Mesenchymal stem cell (in vitro differentiated cells and primary cell): ENCODE results near the gene LIN28B.
A peak's percentile ranks its signal among the peaks of the same experiment; 100 is the strongest.
"Not testable (repeated sequence)": the region's sequence is repeated elsewhere in the genome, so short reads cannot be mapped to it uniquely, and the experiment has no call there.

Experiments
- DNase-seq: peaks from one replicate; pipeline ENCODE4 v3.0.0-alpha.2; 2013
- H2AFZ ChIP-seq: one replicate; pipeline ENCODE4 v1.6.1; 2013; ENCODE audit warnings: low read depth, mild to moderate bottlenecking, control low read depth, inconsistent platforms, low read length, moderate library complexity
- H2AK5ac ChIP-seq: 2 replicates; pipeline ENCODE4 v1.6.1; 2013; ENCODE audit warnings: low read length, moderate library complexity, mild to moderate bottlenecking, inconsistent platforms; ENCODE audit not compliant: severe bottlenecking
- H2BK120ac ChIP-seq: one replicate; pipeline ENCODE4 v1.6.1; 2013; ENCODE audit warnings: low read depth, mild to moderate bottlenecking, inconsistent platforms, low read length, moderate library complexity
- H2BK12ac ChIP-seq, 2 experiments: one replicate each; pipeline ENCODE4 v1.6.1; 2013; ENCODE audit warnings: inconsistent platforms in 2 of 2, low read length in 2 of 2, mild to moderate bottlenecking in 2 of 2, moderate library complexity in 2 of 2, control low read depth in 1 of 2
- H2BK15ac ChIP-seq: one replicate; pipeline ENCODE4 v1.6.1; 2013; ENCODE audit warnings: mild to moderate bottlenecking, low read depth, inconsistent platforms; ENCODE audit not compliant: poor library complexity, severe bottlenecking
- H2BK5ac ChIP-seq: 2 replicates; pipeline ENCODE4 v1.6.1; 2013; ENCODE audit warnings: low read depth, mild to moderate bottlenecking, low read length, control low read depth, inconsistent platforms; ENCODE audit not compliant: poor library complexity, severe bottlenecking
- H3K14ac ChIP-seq, 2 experiments: one replicate each; pipeline ENCODE4 v1.6.1; 2013; ENCODE audit warnings: inconsistent platforms in 2 of 2, low read length in 2 of 2, control low read depth in 1 of 2, mild to moderate bottlenecking in 1 of 2, moderate library complexity in 1 of 2
- H3K18ac ChIP-seq, 2 experiments: one replicate each; pipeline ENCODE4 v1.6.1; 2013; ENCODE audit warnings: inconsistent platforms in 2 of 2, low read length in 2 of 2, control low read depth in 1 of 2, low read depth in 1 of 2, mild to moderate bottlenecking in 1 of 2
- H3K23ac ChIP-seq, 2 experiments: one replicate each; pipeline ENCODE4 v1.6.1; 2013; ENCODE audit warnings: inconsistent platforms in 2 of 2, low read length in 2 of 2, mild to moderate bottlenecking in 2 of 2, moderate library complexity in 2 of 2, control low read depth in 1 of 2
- H3K27ac ChIP-seq: 2 replicates; pipeline ENCODE4 v1.5.1; 2013; ENCODE audit warnings: mild to moderate bottlenecking, moderate library complexity, low read length, control low read depth, inconsistent platforms; ENCODE audit not compliant: poor library complexity, severe bottlenecking
- H3K27me3 ChIP-seq, 2 experiments: 2 replicates each; pipeline versions ENCODE4 v1.6.1 to v1.7.0; 2013; ENCODE audit warnings: low read length in 2 of 2, mild to moderate bottlenecking in 2 of 2, moderate library complexity in 2 of 2, control low read depth in 1 of 2, inconsistent platforms in 1 of 2; ENCODE audit not compliant: control insufficient read depth in 1 of 2, insufficient read depth in 1 of 2
- H3K36me3 ChIP-seq, 2 experiments: 2 replicates each; pipeline versions ENCODE4 v1.6.1 to v1.7.0; 2013; ENCODE audit warnings: low read length in 2 of 2, control low read depth in 1 of 2, inconsistent platforms in 1 of 2, low read depth in 1 of 2, mild to moderate bottlenecking in 1 of 2; ENCODE audit not compliant: insufficient read depth in 2 of 2, control insufficient read depth in 1 of 2
- H3K4ac ChIP-seq, 2 experiments: one replicate each; pipeline ENCODE4 v1.6.1; 2013; ENCODE audit warnings: inconsistent platforms in 2 of 2, low read length in 2 of 2, mild to moderate bottlenecking in 2 of 2, moderate library complexity in 2 of 2, control low read depth in 1 of 2, low read depth in 1 of 2
- H3K4me1 ChIP-seq: 2 replicates; pipeline ENCODE4 v1.6.1; 2013; ENCODE audit warnings: low read depth, low read length, control low read depth; ENCODE audit not compliant: control insufficient read depth, insufficient read depth
- H3K4me2 ChIP-seq: 2 replicates; pipeline ENCODE4 v1.6.1; 2013; ENCODE audit warnings: low read length, mild to moderate bottlenecking, inconsistent platforms; ENCODE audit not compliant: poor library complexity, severe bottlenecking
- H3K4me3 ChIP-seq, 2 experiments: 2 replicates each; pipeline versions ENCODE4 v1.5.1 to v1.7.0; 2013; ENCODE audit warnings: low read length in 2 of 2, mild to moderate bottlenecking in 2 of 2, control low read depth in 1 of 2, low read depth in 1 of 2; ENCODE audit not compliant: insufficient read depth in 1 of 2
- H3K79me1 ChIP-seq: replicated peaks from 2 replicates; pipeline ENCODE4 v1.6.1; 2013; ENCODE audit warnings: mild to moderate bottlenecking, control low read depth, low read length, inconsistent platforms; ENCODE audit not compliant: poor library complexity, severe bottlenecking
- H3K9ac ChIP-seq: 2 replicates; pipeline ENCODE4 v1.7.0; 2013; ENCODE audit warnings: mild to moderate bottlenecking, low read length, moderate library complexity
- H3K9me3 ChIP-seq: 2 replicates; pipeline ENCODE4 v1.7.0; 2013; ENCODE audit warnings: mild to moderate bottlenecking, low read length; ENCODE audit not compliant: control insufficient read depth
- H4K8ac ChIP-seq: one replicate; pipeline ENCODE4 v1.6.1; 2013; ENCODE audit warnings: inconsistent platforms, mild to moderate bottlenecking, low read length, moderate library complexity
- H4K91ac ChIP-seq: one replicate; pipeline ENCODE4 v1.6.1; 2013; ENCODE audit warnings: mild to moderate bottlenecking, low read length, inconsistent platforms
- WGBS: methylation state at CpG from one replicate; pipeline ENCODE4 v1.1.7; 2013; ENCODE audit warnings: mixed read lengths; 5-methylcytosine and 5-hydroxymethylcytosine counted together

Gene LIN28B

DNA sequence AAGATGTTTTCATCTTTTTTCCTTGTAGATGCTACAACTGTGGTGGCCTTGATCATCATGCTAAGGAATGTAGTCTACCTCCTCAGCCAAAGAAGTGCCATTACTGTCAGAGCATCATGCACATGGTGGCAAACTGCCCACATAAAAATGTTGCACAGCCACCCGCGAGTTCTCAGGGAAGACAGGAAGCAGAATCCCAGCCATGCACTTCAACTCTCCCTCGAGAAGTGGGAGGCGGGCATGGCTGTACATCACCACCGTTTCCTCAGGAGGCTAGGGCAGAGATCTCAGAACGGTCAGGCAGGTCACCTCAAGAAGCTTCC is 121.4 kb downstream of the LIN28B start:
- 85% methylated on average over 6 of the region's 6 CpGs for WGBS
- Histone ChIP-seq H2BK12ac (no peak overlapping the region), H3K36me3 (no peaks in the 10 kb centered on the region), H3K14ac (no peak overlapping the region), H2AFZ (no peak overlapping the region), H3K4me1 (no peaks in the 10 kb centered on the region), H3K4ac (no peak overlapping the region), H2BK5ac (no peak overlapping the region), H3K9ac (no peak overlapping the region), H3K4me3 (no peak overlapping the region), H3K18ac (no peak overlapping the region), H2BK120ac (no peak overlapping the region), H3K27me3 (no peaks in the 10 kb centered on the region), H3K27ac (no peak overlapping the region), H3K79me1 (peaks cover 3% of the 10 kb centered on the region), H4K8ac (no peak overlapping the region), H3K9me3 (no peaks in the 10 kb centered on the region), H4K91ac (no peak overlapping the region), H3K4me2 (no peak overlapping the region), H2AK5ac (no peak overlapping the region), H3K23ac (no peak overlapping the region), H2BK15ac (no peak overlapping the region)
- DNase-seq = no peak

DNA sequence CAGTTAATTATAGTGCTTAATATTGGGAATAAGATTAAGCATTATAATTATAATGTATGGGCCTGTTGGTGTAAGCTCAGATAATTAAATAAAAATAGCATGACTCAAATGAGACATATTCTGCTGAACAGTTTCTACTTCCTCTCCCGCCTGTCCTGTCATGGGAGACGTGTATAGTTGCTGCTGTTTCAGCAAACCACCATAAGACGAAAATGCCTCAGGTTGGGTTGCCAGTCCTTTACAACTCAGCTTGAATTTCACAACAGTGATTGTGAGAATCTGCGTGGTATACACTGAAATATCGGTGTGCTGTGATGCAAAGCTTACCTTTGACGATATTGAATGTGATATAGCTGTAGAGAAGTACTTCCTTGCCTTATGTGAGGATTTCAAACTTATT is 123.4 kb downstream of the LIN28B start:
- H2AK5ac ChIP-seq = no peak overlapping the region
- no peak overlapping the region for H2BK120ac ChIP-seq
- H2BK15ac ChIP-seq = no peak overlapping the region
- H3K14ac ChIP-seq = no peak overlapping the region
- no peak overlapping the region for H4K91ac ChIP-seq
- H3K23ac ChIP-seq = no peak overlapping the region
- no peak overlapping the region for H3K18ac ChIP-seq
- H3K9ac ChIP-seq = no peak overlapping the region
- no peaks in the 10 kb centered on the region for H3K36me3 ChIP-seq
- H3K4me1 ChIP-seq = no peaks in the 10 kb centered on the region
- no peak overlapping the region for H3K27ac ChIP-seq
- no peak overlapping the region for H2BK5ac ChIP-seq
- H3K9me3 ChIP-seq = no peaks in the 10 kb centered on the region
- H3K4me2 ChIP-seq = no peak overlapping the region
- no peak overlapping the region for H2BK12ac ChIP-seq
- peaks cover 3% of the 10 kb centered on the region for H3K79me1 ChIP-seq
- H3K4ac ChIP-seq = no peak overlapping the region
- no peak for DNase-seq
- 97% methylated on average over 6 of the region's 6 CpGs for WGBS
- no peak overlapping the region for H2AFZ ChIP-seq
- no peak overlapping the region for H3K4me3 ChIP-seq
- H4K8ac ChIP-seq = no peak overlapping the region
- no peaks in the 10 kb centered on the region for H3K27me3 ChIP-seq

DNA sequence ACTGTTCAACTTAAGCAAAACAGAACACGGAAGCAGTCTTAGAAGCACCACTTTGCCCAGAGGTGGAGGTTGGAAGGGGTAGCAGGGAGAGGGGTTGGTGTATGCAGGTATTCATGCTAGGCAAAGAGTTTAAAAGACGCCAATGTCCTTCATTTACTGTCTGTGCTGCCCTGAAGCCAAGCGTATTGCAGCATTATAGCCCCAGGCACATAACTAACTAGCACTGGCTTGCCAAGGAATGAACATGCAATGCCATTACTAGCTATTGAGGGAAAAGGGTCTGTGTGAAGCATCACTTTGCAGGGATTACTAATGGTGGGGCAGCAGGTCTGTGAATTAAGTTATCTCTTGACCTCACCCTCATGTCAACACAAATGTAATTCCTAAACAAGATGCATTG is 124.8 kb downstream of the LIN28B start:
- not testable (repeated sequence) for H2AK5ac ChIP-seq, H4K91ac ChIP-seq, H2BK12ac ChIP-seq, H2BK15ac ChIP-seq, DNase-seq, H3K4me1 ChIP-seq, H3K4ac ChIP-seq, H3K9me3 ChIP-seq, H4K8ac ChIP-seq, H3K79me1 ChIP-seq, H3K9ac ChIP-seq, H3K27me3 ChIP-seq, H2BK5ac ChIP-seq, H3K27ac ChIP-seq, H3K4me3 ChIP-seq, H3K23ac ChIP-seq, H3K18ac ChIP-seq, H3K4me2 ChIP-seq, H2AFZ ChIP-seq, H3K14ac ChIP-seq, H2BK120ac ChIP-seq, H3K36me3 ChIP-seq
- WGBS = 84% methylated on average over 3 of the region's 3 CpGs

DNA sequence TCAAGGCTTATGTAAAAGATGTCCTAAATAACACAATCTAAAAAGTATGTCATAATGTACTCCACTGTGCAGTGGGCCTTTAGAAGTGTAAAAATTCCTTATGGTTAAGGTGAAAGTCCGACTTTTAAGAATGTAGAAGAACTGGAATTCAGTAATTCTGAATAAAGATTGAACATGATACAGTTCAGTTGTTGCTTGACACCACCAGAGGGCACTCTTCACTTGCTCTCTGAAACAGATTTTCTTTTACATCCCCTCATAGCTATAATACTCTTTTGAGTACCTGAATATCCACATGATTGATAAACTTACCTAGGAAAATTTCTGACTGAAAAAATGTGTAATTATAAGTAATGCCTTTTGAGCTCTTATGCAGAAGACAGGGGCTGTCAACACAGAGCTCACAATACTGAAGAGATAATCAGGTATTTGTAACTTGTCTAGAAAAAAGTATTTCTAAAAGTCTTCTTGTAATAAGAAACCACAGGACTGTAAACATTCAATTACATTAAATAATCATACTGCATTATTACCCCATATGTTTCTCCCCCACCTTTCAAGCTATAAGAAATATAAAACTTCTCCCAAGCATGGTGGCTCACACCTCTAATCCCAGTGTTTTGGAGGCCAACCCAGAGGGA is 130.8 kb downstream of the LIN28B start:
- Histone ChIP-seq H4K91ac (no peak overlapping the region), H2BK5ac (no peak overlapping the region), H2AFZ (no peak overlapping the region), H3K4me1 (no peaks in the 10 kb centered on the region), H2BK15ac (no peak overlapping the region), H3K9me3 (no peaks in the 10 kb centered on the region), H3K9ac (no peak overlapping the region), H3K36me3 (no peaks in the 10 kb centered on the region), H3K4ac (no peak overlapping the region), H3K79me1 (no peaks in the 10 kb centered on the region), H2BK120ac (no peak overlapping the region), H2AK5ac (no peak overlapping the region), H3K27ac (no peak overlapping the region), H4K8ac (no peak overlapping the region), H3K4me2 (no peak overlapping the region), H3K14ac (no peak overlapping the region), H3K27me3 (no peaks in the 10 kb centered on the region), H2BK12ac (no peak overlapping the region), H3K4me3 (no peak overlapping the region), H3K18ac (no peak overlapping the region), H3K23ac (no peak overlapping the region)
- WGBS = 0% methylated on average over 1 of the region's 1 CpG
- peak; percentile 61 for DNase-seq
